RCC 7860 (cell line): ENCODE measurements around the gene GPC3.

ENCODE experiments used
- DNase-seq: peaks from one replicate; pipeline ENCODE4 v3.0.0-alpha.2; 2015; ENCODE audit warnings: low spot score
- FAIRE-seq: peaks from 2 replicates; lab custom pipeline; 2012; peaks lifted over from hg19 to GRCh38; lab: Jason Lieb, UNC

The GPC3 gene

DNA sequence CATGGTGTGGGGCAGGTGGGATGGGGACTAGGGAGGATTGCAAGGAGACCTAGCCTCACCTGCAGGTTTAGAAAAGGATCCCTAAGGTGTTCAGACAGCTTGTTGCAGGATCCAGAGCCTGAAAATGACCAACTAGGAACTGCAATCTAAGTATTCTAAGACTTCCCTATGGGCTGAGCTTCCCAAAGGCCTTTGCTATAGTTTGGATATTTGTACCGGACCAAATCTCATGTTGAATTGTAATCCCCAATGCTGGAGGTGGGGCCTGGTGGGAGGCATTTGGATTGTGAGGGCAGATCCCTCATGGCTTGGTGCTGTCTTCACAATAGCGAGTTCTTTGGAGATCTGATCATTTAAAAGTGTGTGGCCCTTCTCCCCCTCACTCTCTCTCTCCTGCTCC is 52.1 kb downstream of the GPC3 start:
- no peak for DNase-seq
- no peak for FAIRE-seq

DNA sequence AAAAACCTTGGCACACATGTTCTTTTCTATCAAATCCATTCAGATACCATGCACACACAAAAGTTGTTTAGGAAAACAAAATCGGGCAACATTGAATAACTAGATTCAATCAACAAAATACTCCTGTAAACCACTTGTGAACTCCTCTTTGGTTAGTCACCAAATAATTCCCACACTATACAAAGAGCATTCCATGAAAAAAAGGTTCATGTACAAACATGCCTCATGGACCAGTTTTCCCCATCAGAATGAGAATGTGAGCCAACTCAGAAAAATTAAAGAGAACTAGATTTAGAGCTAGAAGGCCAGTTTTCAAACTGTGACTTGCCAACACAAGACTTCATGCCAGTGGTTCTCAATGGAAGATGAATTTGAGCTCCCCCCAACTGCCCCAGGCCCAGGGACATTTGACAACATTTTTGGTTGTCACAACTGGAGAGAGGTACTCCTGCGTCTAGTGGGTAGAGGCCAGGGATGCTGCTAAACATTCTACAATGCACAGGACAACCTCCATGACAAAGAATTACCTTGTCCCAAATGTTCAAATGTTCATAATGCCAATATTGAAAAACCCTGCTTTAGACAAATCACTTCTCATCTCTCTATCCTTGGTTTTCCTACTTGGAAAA is 55.4 kb downstream of the GPC3 start:
- DNase-seq, result no peak
- no peak for FAIRE-seq

DNA sequence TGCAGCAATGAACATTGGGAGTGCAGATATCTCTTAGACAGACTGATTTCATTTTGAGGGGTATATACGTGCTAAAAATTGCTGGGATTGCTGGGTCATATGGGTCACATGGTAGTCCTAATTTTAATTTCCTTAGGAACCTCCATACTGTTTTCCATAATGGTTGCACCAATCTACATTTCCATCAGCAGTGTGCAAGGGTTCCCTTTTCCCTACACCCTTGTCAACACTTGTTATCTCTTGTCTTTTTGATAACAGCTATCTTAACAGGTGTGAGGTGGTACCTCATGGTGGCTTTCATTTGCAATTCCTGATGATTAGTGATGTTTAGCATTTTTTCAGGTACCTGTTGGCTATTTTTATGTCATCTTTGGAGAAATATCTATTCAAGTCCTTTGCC is 57.0 kb downstream of the GPC3 start:
- FAIRE-seq (no peak), DNase-seq (no peak)

DNA sequence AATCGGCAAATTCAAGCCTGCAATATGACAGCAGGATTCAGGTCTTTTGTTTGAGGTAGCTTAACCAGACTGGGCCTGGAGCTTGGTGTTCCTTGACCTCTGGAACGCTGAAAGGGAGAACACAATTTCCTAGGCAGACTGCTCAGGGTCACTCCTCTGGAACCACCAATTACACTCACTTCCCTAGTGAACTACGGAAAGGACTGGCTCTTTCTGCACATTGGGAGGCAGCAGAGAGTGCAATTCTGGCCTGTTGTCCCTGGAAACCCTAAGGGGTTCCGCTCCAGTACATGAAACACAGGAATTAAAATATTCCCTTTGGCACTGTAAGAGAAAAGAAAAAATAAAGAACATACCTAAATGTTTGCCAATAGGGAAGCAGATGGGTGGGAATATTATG is 58.6 kb downstream of the GPC3 start:
- DNase-seq, result no peak

DNA sequence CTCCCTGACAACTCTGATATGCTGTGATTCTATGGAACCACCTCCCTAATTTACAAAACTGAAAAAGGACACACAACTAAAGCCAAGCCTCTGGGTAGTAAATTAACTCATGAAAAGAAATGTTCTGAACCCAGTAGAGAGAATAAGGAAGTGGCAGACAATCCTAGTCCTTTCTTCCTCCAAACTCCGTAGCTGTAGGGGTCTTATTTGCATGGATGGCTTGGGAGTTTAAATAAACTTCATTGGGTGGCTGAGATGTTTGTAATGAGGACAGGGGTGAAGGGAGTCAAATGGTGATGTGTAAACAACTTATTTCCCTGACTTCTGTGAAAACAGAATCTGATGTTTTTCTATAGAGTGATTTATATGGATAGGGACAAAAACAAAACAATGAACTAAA is 59.3 kb downstream of the GPC3 start:
- DNase-seq (no peak), FAIRE-seq (no peak)

More for the DNA sequence above, 58.6 kb downstream of the GPC3 start:
- FAIRE-seq, result no peak

DNA sequence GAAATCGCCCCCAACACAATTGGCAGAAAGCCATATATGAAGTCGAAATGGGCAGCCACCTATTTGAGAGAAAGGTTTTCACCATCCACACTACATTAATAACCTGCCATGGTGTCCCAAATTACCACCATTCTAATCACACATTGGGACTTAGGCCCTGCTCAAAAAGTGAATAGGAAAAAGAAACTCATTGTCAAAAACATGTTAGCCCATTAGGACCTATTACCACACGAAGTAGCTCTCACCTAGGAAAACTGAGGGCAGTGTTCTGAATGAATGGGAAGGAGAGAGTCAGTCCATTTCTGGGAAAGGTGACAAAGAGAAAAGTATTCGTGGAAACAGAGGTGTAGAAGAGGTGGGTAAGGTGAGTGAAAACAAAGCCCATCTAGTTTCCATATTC is 60.8 kb downstream of the GPC3 start:
- FAIRE-seq, result no peak
- DNase-seq, result no peak

DNA sequence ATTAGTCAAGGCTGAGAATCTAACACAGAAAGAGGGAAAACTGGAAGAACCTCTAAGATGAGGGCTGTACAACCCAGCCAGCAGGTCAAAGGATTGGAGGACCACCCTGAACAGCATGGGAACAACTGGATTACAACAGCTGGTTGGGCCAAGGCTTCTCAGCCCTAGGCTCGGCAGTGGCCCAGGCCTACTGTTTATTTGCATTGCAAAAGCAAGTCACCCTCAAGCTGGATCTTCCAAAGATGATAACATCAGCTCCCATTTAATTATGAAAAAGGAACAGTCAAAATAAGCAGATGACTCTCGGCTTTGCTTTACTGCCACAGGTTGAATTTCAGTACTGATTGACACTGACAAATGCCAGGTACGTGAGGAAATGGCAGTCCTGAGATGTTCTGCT is 61.8 kb downstream of the GPC3 start:
- DNase-seq, result no peak
- FAIRE-seq, result no peak

DNA sequence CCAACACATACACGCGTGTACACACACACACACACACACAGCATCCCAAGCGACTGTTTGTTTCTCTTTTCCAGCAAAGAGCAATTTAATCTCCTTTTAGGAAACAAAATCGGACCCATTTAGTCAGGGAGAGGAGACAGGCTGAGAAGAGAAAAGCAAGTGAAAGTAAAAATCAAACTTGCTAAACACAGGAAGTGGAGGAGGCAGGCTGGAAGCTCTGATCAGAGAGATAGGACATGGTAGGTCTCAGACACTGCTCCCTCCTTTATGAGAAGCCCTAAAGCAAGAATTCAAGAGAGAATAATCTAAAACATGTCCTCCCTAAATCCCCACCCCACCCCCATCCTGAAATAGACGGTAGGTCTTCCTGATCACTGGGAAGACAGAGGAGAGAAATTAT is 62.3 kb downstream of the GPC3 start:
- DNase-seq (no peak), FAIRE-seq (no peak)

DNA sequence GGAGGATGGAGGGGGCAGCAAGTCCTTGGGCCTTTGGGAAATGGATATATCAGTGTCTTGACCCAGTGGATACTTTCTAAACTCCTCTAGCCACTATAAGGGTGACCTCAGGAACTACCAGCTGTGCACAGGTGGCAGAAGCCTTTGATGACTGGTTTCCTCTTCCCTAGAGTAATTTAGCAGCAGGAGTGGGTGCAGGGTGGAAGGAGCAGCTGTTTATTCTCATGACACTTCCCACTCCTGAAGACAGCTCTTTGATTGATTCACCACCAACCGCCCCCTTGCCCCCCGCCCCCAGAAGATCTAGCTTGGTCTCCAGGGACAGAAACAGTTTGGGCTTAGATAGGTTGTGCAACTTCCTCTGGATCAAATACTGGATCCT is 63.0 kb downstream of the GPC3 start:
- FAIRE-seq (no peak), DNase-seq (no peak)

DNA sequence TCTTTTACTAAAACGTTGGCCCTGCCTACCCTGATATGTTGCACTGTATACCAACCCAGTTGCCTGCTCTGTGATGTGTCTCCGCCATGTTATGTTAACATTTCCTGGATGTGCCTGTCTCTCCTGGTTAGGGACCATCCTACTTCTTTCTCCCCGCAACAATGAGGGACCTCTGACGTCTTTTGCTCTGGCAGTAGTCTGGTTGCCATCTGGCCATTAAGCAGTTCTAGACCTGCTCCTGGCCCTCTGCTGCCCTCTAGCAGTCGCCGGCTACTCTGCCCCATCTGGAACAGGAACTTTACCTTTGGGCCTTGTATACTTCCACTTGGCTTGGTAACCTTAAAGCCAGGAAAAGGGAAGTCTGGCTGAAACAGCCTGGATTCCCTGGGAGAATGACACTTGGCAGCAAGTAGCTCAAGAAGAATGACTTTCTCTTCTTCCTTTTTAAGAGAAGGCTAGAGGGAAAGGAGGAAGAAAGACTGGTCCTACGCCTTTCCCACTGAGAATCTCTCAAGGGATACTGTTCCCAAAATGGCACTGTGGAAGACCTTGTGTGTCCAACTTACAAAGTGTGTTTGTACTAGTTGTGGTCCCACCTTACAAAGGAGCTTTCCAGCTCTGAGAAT is 63.5 kb downstream of the GPC3 start:
- DNase-seq (no peak), FAIRE-seq (no peak)

DNA sequence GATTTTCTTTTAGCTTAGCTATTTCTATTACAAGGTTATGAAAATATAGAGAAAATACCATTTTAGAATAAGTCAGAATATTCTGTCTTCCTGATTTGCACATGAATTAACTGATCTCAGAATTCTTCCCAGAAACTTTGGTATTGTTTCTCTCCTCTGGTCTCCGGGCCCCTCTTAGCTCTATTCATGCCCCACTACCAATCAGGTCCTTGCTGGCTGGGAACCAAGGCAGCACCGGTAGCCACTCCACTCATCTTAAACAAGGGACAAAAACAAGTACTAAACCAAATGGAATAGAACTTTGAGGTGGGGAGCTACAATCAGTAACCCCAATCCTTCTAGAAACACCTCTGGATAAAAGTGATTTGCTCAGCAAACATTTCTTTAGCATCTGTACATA is 64.3 kb downstream of the GPC3 start:
- DNase-seq, result no peak
- FAIRE-seq, result no peak

DNA sequence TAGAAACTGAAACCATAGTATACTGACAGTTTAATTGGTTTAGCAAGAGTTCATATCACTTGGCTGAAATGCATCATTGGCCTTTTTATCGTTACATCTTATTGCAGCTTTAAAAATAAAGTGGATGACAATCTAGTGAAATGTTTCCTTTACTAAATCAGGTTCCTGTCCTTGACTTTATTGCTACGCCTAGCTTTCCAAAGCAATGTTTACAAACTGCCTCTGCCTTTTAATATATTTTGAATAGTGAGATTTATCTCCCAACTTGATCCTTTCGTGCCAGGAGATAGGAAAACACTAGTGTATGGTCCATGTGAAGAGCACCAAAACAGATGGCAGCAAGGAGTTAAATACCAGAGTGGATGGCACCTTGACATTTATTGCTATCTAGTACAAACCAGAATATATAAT is 67.0 kb downstream of the GPC3 start:
- DNase-seq (no peak), FAIRE-seq (no peak)

DNA sequence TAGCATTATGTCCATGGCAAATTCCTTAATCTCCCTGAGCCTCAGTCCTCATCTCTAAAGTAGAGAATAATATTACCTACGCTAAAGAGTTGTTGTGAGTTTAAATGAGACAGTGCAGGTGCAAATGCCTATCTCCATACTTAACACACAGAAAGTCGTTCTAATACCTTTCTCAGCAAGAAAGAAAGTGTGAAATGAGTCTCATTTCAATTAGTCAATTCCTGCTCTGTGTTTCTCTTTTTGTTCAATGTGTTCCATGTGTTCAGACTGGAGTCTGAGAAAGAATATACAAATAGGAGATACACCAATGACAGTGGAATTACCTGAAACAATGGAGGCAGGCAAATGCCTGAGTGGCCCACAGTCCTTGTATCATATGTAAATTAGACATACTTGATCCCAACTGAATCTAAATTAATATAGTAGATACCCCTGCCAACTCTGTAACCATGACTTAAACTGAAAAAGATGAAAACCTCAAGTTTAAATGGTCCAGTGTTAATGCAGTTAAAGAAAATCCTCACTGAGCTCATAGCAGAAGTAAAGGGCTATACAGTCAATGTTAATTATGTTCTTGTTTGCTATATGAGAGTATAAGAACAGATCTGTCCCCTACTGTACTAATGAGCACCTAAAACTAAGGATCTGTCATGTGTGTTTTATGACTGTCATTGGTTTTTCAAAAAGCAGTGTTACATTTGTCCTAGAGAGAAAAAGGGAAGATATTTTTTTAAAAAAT is 68.2 kb downstream of the GPC3 start:
- FAIRE-seq (no peak), DNase-seq (no peak)

DNA sequence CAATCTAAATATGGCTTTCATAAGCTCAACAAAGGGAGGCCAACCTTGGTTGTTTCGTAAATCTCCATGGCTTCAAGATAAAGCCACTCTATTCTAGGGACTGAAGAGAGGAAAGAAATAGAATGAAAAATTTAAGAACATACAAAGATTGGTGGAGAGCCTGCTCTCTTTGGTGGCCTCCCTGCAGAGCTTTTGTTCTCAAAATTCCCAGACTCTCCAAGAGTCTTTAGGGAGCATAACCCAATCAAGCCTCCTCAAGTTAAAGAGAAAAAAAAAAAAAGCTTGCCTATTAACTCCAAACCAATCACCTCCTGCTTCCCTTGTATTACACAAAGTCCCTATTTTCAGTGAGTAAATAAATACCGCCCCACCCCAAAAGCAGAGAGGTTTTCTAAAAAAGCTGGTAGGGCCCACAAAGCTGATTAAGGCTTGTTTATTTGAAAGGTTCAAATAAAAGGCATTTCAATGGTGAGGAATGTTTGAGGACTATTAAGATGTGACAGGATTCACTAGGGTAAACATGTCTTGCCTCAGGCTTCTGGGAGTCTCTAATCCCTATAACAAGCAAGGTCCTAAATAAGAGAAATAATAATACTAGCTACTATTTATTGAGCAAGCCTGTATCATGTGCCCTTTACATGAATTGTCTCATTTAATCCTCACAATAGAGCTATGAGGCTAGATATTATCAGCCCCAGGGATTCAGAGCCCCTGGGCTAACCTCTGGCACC is 71.6 kb downstream of the GPC3 start:
- FAIRE-seq (no peak), DNase-seq (no peak)

DNA sequence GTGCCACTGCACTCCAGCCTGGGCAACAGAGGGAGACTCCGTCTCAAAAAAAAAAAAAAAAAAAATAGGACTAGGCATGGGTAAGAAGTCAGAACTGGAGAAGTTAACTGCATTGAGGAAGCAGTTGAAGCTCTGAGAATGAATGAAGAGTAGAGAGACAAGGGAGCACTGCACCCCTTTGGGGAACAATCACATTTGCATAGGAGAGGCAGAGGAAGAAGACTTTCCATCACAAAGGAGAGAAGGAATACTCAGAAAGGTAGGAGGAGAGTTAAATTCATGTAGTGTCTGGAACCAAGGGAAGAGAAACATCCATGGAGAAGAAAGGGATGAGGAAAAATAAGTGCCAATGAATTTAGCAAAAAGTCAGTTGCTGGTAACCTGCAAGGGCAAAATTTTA is 72.4 kb downstream of the GPC3 start:
- DNase-seq (no peak), FAIRE-seq (no peak)

DNA sequence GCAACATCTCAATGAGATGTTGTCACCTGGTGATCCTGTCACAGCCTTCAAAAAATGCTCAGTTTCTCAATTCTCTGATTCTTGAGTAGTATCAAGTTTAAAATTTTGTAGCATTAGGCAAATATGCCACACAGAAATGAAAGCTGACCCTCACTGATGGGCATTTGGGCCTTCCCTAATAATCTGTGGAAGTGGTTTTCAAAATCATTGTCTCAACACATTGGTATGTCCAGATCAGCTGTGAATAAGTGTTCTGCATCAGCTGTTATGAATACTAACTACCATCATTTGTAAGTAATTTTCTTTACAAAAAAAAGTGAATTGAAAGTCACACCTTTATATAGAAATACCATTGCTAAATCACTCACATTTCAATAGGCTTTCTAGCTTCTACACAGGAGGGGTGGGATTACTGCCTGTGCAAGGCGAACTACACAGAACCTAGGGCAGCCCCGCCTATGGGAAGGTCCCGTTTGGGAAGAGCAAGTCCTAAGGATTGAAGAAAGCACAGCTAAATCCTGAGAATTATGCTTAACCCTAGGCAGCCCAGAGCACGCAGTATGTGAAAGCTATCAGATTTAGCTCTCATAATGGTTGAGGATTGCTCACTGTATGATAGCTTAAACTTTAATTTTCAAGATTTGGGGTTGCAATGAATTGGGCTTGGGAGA is 73.4 kb downstream of the GPC3 start:
- FAIRE-seq (no peak), DNase-seq (no peak)

DNA sequence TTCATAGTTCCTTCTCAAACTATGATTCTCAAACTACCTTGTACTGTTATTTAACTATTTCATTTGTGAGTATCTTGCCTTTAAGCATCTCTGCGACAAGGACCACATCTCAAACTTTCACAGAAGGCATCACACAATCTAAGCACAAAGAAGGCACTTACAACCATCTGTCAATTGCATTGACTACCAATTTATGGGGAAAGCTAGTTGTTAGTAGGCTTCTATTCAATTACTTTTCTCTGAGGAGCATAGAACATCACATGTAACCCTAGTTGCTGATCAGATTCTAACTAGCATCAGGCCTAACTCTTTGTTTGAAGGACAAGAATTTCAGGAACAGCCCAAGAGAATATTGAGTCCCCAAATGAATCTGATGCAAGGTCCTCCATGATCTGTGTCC is 74.9 kb downstream of the GPC3 start:
- no peak for DNase-seq
- no peak for FAIRE-seq

DNA sequence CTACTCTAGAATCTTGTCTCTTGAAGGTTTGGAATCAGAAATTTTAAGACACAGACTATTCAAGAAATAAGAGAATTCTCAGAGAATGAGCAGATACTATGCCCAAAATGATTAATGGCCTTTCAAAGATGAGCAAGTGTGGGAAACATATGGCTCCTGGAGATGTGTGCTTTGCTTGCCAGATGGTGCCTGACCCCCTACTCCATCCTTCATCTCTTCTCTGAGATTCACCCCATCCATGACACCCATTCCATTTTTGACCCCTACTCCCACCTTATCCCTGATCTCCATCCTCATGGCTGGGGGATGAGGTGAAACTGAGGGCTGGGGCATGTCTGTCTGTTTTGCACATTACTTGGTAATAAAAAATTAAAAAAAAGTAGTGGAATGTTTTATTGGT is 75.5 kb downstream of the GPC3 start:
- DNase-seq (no peak), FAIRE-seq (no peak)

DNA sequence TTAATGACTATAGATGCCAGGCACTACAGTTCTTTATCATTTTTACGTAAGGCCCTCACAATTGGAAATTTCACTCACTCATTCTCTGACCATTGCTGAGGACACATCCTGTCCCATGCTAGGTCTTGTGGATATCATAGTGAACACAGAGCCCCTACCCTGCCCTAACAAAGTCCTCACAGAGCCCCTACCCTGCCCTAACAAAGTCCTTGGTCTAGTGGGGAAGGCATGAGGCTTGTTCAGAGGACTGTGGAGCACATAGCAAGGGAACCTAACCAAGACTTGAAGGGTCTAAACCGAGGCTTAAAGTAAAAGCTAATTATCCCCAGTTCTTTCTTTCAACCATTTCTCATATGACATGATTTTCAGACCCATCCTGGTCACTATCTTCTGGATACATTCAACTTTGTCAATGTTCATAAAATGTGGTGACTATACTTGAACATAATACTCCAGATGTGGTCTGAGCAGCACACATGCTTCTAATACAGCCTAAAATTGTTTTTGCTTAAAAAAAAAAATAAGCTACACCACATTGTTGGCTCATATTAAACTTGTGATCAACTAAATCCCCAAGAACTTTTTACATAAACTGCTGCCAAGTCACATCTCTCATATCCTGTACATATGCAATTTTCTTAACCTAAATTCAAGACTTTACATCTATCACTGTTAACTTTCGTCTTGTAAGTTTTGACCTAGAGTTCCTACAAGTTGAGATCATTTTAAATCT is 77.0 kb downstream of the GPC3 start:
- FAIRE-seq (no peak), DNase-seq (no peak)

DNA sequence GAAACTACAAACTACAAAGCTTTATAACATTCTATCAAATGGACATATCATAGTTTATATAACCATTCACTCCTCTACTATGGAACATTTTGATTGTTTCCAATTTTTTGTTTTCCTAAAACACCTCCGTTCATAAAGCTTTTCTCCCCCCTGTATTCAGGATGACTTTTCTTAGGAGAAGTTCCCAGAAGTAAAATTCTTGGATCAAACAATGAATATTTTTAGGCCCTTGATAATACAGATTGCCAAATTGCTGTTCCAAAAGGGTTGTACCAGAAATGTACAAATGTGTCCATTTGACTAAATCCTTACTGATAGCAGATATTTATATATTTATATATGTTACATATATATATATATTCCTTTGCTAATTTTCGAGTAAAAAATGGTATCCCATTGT is 77.8 kb downstream of the GPC3 start:
- DNase-seq (no peak), FAIRE-seq (no peak)

DNA sequence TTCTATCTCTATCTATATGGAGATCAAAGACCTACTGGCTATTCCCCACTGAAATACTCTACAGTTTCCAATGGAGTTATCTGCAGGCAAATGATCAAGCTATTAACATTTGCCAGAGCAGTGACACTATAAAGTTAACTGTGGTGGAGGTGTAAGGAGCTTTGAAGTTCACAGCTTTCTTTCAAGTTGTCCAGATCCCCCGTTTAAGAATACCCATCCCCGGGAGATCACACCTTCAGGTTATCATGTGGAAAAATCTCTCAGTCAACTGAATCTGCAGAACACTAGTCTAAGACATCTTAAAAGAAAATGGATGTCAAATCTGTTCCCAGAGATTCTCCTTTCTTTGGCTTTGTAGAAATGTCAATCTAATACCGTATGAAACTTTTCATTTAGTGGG is 80.1 kb downstream of the GPC3 start:
- FAIRE-seq (no peak), DNase-seq (no peak)
